Measurements from ENCODE around the gene DAGLB. TPM values are rescaled to one million over a fixed set of nuclear protein-coding genes. Genes with fewer than 3 reads are reported as not detected.

Gene DAGLB
- total and polyA plus RNA-seq, 2 of the 8 experiments (the other 6 are each of a cell fraction or from before 2014, with no cell fraction given): 27.0 to 39.6 TPM

DNA sequence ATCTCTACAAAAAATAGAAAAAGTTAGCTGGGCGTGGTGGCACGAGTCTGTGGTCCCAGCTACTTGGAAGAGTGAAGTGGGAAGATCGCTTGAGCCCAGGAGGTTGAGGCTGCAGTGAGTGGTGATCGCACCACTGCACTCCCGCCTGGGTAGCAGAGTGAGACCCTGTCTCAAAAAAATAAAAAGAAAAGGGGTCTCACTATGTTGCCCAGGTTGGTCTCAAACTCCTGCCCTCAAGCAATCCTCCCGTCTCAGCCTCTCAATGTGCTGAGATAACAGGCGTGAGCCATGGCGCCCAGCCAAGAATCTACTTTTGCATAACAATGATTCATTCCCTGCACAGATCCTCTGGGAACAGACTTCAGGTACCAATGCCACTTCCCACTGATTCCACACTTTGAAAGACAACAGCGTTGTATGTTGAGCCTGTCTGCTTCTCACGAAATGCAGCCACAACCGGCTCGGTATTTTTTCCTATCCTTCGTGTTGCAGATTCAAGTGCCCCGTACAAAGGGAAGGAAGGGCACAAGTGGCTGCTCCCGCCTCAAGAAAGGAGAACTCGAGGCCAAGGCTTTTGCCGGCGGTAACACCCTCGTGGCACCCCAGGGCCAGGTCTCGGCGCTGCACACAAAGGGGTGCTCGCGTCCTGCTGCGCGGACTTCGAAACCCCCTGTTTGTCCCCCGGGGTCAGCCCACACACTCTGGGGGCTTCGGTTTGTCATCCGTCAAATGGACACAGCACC lies 745 bp downstream of the DAGLB start (continued):
- no peak for TF ChIP-seq SIX5 (IDR thresholded peaks at IDR 0.05; ENCODE audit: low read depth, low read length)
- TF ChIP-seq POU5F1 (IDR thresholded peaks at IDR 0.05; ENCODE audit: low read depth, low read length): peak; percentile 90
- TF ChIP-seq TAF1 (IDR thresholded peaks at IDR 0.05; ENCODE audit: low read depth, low read length): peak; percentile 67
- 0 out of 2 replicates have a peak, but pooled peaks have one; percentile 10 for TF ChIP-seq E2F6 (IDR thresholded peaks at IDR 0.05)
- TF ChIP-seq POLR2AphosphoS5 (IDR thresholded peaks at IDR 0.05; ENCODE audit: low read depth, low read length): no peak
- no peak for TF ChIP-seq NRF1 (IDR thresholded peaks at IDR 0.05; ENCODE audit: low read depth, low read length)
- no peak for TF ChIP-seq EZH2 (IDR thresholded peaks at IDR 0.05; ENCODE audit: low read depth, low read length, severe bottlenecking)
- TF ChIP-seq, protein P1, sequence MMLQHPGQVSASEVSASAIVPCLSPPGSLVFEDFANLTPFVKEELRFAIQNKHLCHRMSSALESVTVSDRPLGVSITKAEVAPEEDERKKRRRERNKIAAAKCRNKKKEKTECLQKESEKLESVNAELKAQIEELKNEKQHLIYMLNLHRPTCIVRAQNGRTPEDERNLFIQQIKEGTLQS (IDR thresholded peaks at IDR 0.05; ENCODE audit: insufficient read depth, low read depth, low read length): no peak
- no peak for TF ChIP-seq FOSL1 (IDR thresholded peaks at IDR 0.05; ENCODE audit: insufficient read depth, low read depth, low read length)
- TF ChIP-seq, protein P2, sequence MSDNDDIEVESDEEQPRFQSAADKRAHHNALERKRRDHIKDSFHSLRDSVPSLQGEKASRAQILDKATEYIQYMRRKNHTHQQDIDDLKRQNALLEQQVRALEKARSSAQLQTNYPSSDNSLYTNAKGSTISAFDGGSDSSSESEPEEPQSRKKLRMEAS (IDR thresholded peaks at IDR 0.05): no peak
- no peak for TF ChIP-seq SP1 (IDR thresholded peaks at IDR 0.05; ENCODE audit: low read depth, low read length)
- TF ChIP-seq CBX8 (IDR thresholded peaks at IDR 0.05; ENCODE audit: borderline replicate concordance, low read depth, low read length): no peak
- TF ChIP-seq RXRA (IDR thresholded peaks at IDR 0.05; ENCODE audit: insufficient read depth, low read depth, low read length): no peak
- TF ChIP-seq TEAD4 (IDR thresholded peaks at IDR 0.05; ENCODE audit: low read depth, low read length): no peak
- TF ChIP-seq SAP30 (IDR thresholded peaks at IDR 0.05; ENCODE audit: insufficient read depth, insufficient replicate concordance, low read length): peak; percentile 23
- TF ChIP-seq KDM1A (IDR thresholded peaks at IDR 0.05; ENCODE audit: borderline replicate concordance, low read length): peak; percentile 95
- no peak for TF ChIP-seq JUN (IDR thresholded peaks at IDR 0.05; ENCODE audit: low read depth, low read length)
- TF ChIP-seq CREB1 (IDR thresholded peaks at IDR 0.05): no peak
- no peak for TF ChIP-seq USF2 (IDR thresholded peaks at IDR 0.05; ENCODE audit: low read length)
- TF ChIP-seq TBP (IDR thresholded peaks at IDR 0.05; ENCODE audit: low read depth, low read length): peak; percentile 44
- TF ChIP-seq PHF8 (conservative IDR thresholded peaks at IDR 0.05; ENCODE audit: low read depth, low read length): 0 out of 2 replicates have a peak, but pooled peaks have one; percentile 26
- peak; percentile 56; the same call in 1 of the 2 replicates for TF ChIP-seq YY1 (IDR thresholded peaks at IDR 0.05; ENCODE audit: low read depth, low read length)
